Esophagus squamous epithelium (tissue), 5 donors: ENCODE results near the gene TMEM135. TPM values are rescaled to one million over a fixed set of nuclear protein-coding genes. Genes with fewer than 3 reads are reported as not detected.
"Not testable (repeated sequence)": the region's sequence is repeated elsewhere in the genome, so short reads cannot be mapped to it uniquely, and the experiment has no call there.

Experiments
- DNase-seq: peaks from one replicate; lab custom pipeline; 2025; lab: John Stamatoyannopoulos, UW
- H3K27ac ChIP-seq, 4 donors: fragments of 200-600 bp; sonication (generic); one replicate each; pipeline ENCODE4 v1.5.1; 2016 to 2019; ENCODE audit warnings: mild to moderate bottlenecking in 1 of 4
- H3K27me3 ChIP-seq, 4 donors: fragments of 200-600 bp; sonication (generic); 1 replicate in 3 of 4; 2 replicates in 1 of 4; pipeline versions ENCODE4 v1.5.1 to v1.6.0; 2017 to 2021; ENCODE audit warnings: antibody characterized with exemption in 1 of 4
- H3K36me3 ChIP-seq, 3 donors: fragments of 200-600 bp; sonication (generic); one replicate each; pipeline ENCODE4 v1.5.1; 2016 to 2019
- H3K4me1 ChIP-seq, 3 donors: fragments of 200-600 bp; sonication (generic); one replicate each; pipeline ENCODE4 v1.5.1; 2017 to 2019
- H3K4me3 ChIP-seq, 4 donors: fragments of 200-600 bp; sonication (generic); 1 replicate in 3 of 4; 2 replicates in 1 of 4; pipeline ENCODE4 v1.5.1; 2016 to 2019; ENCODE audit warnings: mild to moderate bottlenecking in 2 of 4, moderate library complexity in 1 of 4
- H3K9me3 ChIP-seq, 3 donors: fragments of 200-600 bp; sonication (generic); one replicate each; pipeline ENCODE4 v1.5.1; 2016 to 2019
- CTCF ChIP-seq, 6 experiments: fragments of 450-650 bp in 4 of 6; fragments of 200-600 bp in 2 of 6; sonication (generic) in 2 of 6; IDR thresholded peaks; one replicate each; pipeline ENCODE4 v1.5.1; 2016 to 2019; ENCODE audit warnings: antibody characterized with exemption in 6 of 6, mild to moderate bottlenecking in 4 of 6, moderate library complexity in 4 of 6
- POLR2A ChIP-seq, 4 donors: fragments of 450-650 bp; IDR thresholded peaks; one replicate each; pipeline ENCODE4 v1.6.1; 2017; ENCODE audit warnings: antibody characterized with exemption in 4 of 4, mild to moderate bottlenecking in 4 of 4, moderate library complexity in 3 of 4
- WGBS, 2 donors: methylation state at CpG; one replicate each; pipeline ENCODE4 v1.1.5; 2018; 5-methylcytosine and 5-hydroxymethylcytosine counted together
- intact Hi-C: fragments of 100-400 bp; cut with DNase I; formaldehyde crosslinking; loops from one replicate; pipeline ENCODE4 v1.15.0; 2022
- total RNA-seq, 4 donors: library from RNA; depleted of rRNA; stranded (reverse); fragments of >200 nt; gene quantifications; one replicate each; pipeline ENCODE4 v1.1.0, GENCODE V29; 2016
- donor health status: DM: yes; HTN: yes; CAD: no.

Gene TMEM135
- total RNA-seq, 4 donors from 2014 or later = 4.5 to 12.0 (median 9.8) TPM

GRCh38 chr11:87092159-87092558 is 54.4 kb downstream of the TMEM135 start:
- WGBS, 2 donors = 87 to 93% methylated on average over 2 of the region's 2 CpGs
- intact Hi-C loops = no loop called here
- TF ChIP-seq CTCF (IDR thresholded peaks at IDR 0.05) (no peak), POLR2A (IDR thresholded peaks at IDR 0.05) (no peak)
- H3K27me3 ChIP-seq = no peaks in the 10 kb centered on the region
- H3K9me3 ChIP-seq = peaks cover 5 to 10% (median 9%) of the 10 kb centered on the region in 3 donors
- no peak for DNase-seq
- H3K4me3 ChIP-seq = no peak overlapping the region
- H3K36me3 ChIP-seq = peaks cover 0 to 24% (median 0%) of the 10 kb centered on the region in 3 donors
- H3K27ac ChIP-seq = no peak overlapping the region
- H3K4me1 ChIP-seq = no peaks in the 10 kb centered on the region

GRCh38 chr11:87092567-87092966 is 54.8 kb downstream of the TMEM135 start:
- Histone ChIP-seq H3K27me3 (no peaks in the 10 kb centered on the region), H3K4me3 (no peak overlapping the region), H3K4me1 (no peaks in the 10 kb centered on the region), H3K27ac (no peak overlapping the region), H3K36me3 (peaks cover 0 to 24% (median 0%) of the 10 kb centered on the region in 3 donors), H3K9me3 (peaks cover 5 to 10% (median 9%) of the 10 kb centered on the region in 3 donors)
- no peak for TF ChIP-seq CTCF (IDR thresholded peaks at IDR 0.05)
- DNase-seq = no peak
- intact Hi-C loops = no loop called here

GRCh38 chr11:87097582-87097981 is 59.8 kb downstream of the TMEM135 start:
- intact Hi-C loops = no loop called here
- Histone ChIP-seq H3K4me3 (no peak overlapping the region), H3K9me3 (peaks cover 5 to 9% (median 9%) of the 10 kb centered on the region in 3 donors), H3K36me3 (peaks cover 0 to 24% (median 0%) of the 10 kb centered on the region in 3 donors), H3K27me3 (no peaks in the 10 kb centered on the region), H3K27ac (no peak overlapping the region), H3K4me1 (no peaks in the 10 kb centered on the region)
- no peak for DNase-seq
- peak in 4 of 6 experiments; percentile 30 to 51 (median 40) for TF ChIP-seq CTCF (IDR thresholded peaks at IDR 0.05)
- TF ChIP-seq POLR2A (IDR thresholded peaks at IDR 0.05) = no peak
- 64 to 68% methylated on average over 3 of the region's 3 CpGs for WGBS, 2 donors

- 85 to 93% methylated on average over 4 of the region's 4 CpGs for WGBS, 2 donors
- intact Hi-C loops = no loop called here
- Histone ChIP-seq H3K9me3 (no peaks in the 10 kb centered on the region), H3K27ac (no peak overlapping the region), H3K27me3 (no peaks in the 10 kb centered on the region), H3K4me1 (no peaks in the 10 kb centered on the region), H3K36me3 (no peaks in the 10 kb centered on the region), H3K4me3 (no peak overlapping the region)
- no peak for TF ChIP-seq POLR2A (IDR thresholded peaks at IDR 0.05)
- TF ChIP-seq CTCF (IDR thresholded peaks at IDR 0.05) = no peak
- DNase-seq = no peak
Observed at GRCh38 chr11:87101956-87102580, 64.3 kb downstream of the TMEM135 start.

GRCh38 chr11:87105826-87106225 is 68.1 kb downstream of the TMEM135 start:
- H3K4me3 ChIP-seq, DNase-seq, intact Hi-C loops, H3K4me1 ChIP-seq, H3K36me3 ChIP-seq, H3K27me3 ChIP-seq, H3K9me3 ChIP-seq, H3K27ac ChIP-seq: not testable (repeated sequence)
- WGBS, 2 donors = 86 to 92% methylated on average over 1 of the region's 1 CpG

GRCh38 chr11:87107379-87107778 is 69.6 kb downstream of the TMEM135 start:
- H3K27ac ChIP-seq, DNase-seq, intact Hi-C loops, H3K9me3 ChIP-seq, H3K4me3 ChIP-seq, H3K27me3 ChIP-seq, H3K4me1 ChIP-seq, H3K36me3 ChIP-seq: not testable (repeated sequence)
- 72 to 87% methylated on average over 3 of the region's 3 CpGs for WGBS, 2 donors
